ENCODE results near the gene LRRD1. TPM values are rescaled to one million over a fixed set of nuclear protein-coding genes. Genes with fewer than 3 reads are reported as not detected.

The LRRD1 gene
- total RNA-seq, 1 experiment from 2014 or later = not detected

GRCh38 chr7:92158660-92159575 lies 20.0 kb downstream of the LRRD1 start:
- Histone ChIP-seq H4K91ac (ENCODE audit: insufficient read length, low read depth, low read length) (no peak overlapping the region), H3K4me1 (ENCODE audit: insufficient read depth, low read length) (no peaks in the 10 kb centered on the region), H3K4me2 (ENCODE audit: insufficient read depth, insufficient read length, low read length) (no peak overlapping the region), H4K8ac (replicated peaks; ENCODE audit: insufficient read length, low read depth, low read length) (no peak overlapping the region), H3K18ac (ENCODE audit: insufficient read length, low read depth, low read length) (no peak overlapping the region), H2BK20ac (ENCODE audit: low read depth, low read length, poor library complexity, severe bottlenecking) (no peak overlapping the region), H4K5ac (ENCODE audit: insufficient read length, low read depth, low read length) (no peak overlapping the region), H2BK15ac (ENCODE audit: low read depth, low read length) (no peak overlapping the region), H4K20me1 (ENCODE audit: control insufficient read depth, insufficient read depth, insufficient read length) (no peaks in the 10 kb centered on the region), H3K56ac (ENCODE audit: insufficient read length, low read depth, low read length) (no peak overlapping the region), H2BK12ac (ENCODE audit: insufficient read length, low read depth, low read length) (no peak overlapping the region), H2BK5ac (ENCODE audit: insufficient read length, low read length) (no peak overlapping the region), H3K4ac (ENCODE audit: low read depth, low read length) (no peak overlapping the region), H3K79me2 (ENCODE audit: insufficient read depth, low read length) (no peaks in the 10 kb centered on the region), H2BK120ac (ENCODE audit: low read depth, low read length, poor library complexity, severe bottlenecking) (no peak overlapping the region), H3K14ac (ENCODE audit: insufficient read depth, low read length) (no peak overlapping the region), H3T11ph (ENCODE audit: low read length) (no peak overlapping the region), H3K9ac (ENCODE audit: extremely low read depth, insufficient read length, low read length) (no peak overlapping the region), H3K27me3 (ENCODE audit: insufficient read depth, low read length) (no peaks in the 10 kb centered on the region), H3K9me3 (ENCODE audit: control insufficient read depth, low read depth, low read length) (no peaks in the 10 kb centered on the region), H3K23ac (ENCODE audit: insufficient read length, low read depth, low read length) (no peak overlapping the region), H2AFZ (ENCODE audit: low read length) (no peak overlapping the region), H3K27ac (ENCODE audit: insufficient read length, low read depth, low read length) (no peak overlapping the region), H3K79me1 (ENCODE audit: insufficient read depth, low read depth, low read length, poor library complexity, severe bottlenecking) (no peaks in the 10 kb centered on the region), H2AK5ac (ENCODE audit: insufficient read length, low read length) (no peak overlapping the region), H3K23me2 (ENCODE audit: insufficient read length, low read depth, low read length, poor library complexity, severe bottlenecking) (no peaks in the 10 kb centered on the region)
- Mint-ChIP-seq H3K27ac (no peak overlapping the region), H3K9me3 (no peaks in the 10 kb centered on the region), H3K4me1 (peaks cover 0 to 4% of the 10 kb centered on the region in 2 experiments; a peak in 1 of 4 replicates), H3K36me3 (ENCODE audit: insufficient read depth in 1 of 3, low read depth in 3 of 3) (no peaks in the 10 kb centered on the region), H3K27me3 (ENCODE audit: low read depth) (no peaks in the 10 kb centered on the region), H3K4me3 (no peak overlapping the region)
- DNase-seq = no peak
- no CpG with 5 or more reads among the region's 3 CpGs for WGBS (ENCODE audit: extremely low coverage, insufficient read length, low lambda C conversion rate)
- TF ChIP-seq CTCF (conservative IDR thresholded peaks at IDR 0.05) = no peak

Data from H9 (cell line).